ENCODE results near the gene PLSCR5. TPM values are rescaled to one million over a fixed set of nuclear protein-coding genes. Genes with fewer than 3 reads are reported as not detected.

The PLSCR5 gene
- total RNA-seq, 1 donor from 2014 or later = not detected

GRCh38 chr3:146544929-146545528 lies 60.1 kb downstream of the PLSCR5 start:
- intact Hi-C loops (cut with micrococcal nuclease) = loop anchor here (1.0 to 2.0 kb wide), 3 partner anchors 32 to 76 kb away; partner anchors contain the start of gene PLSCR2

- intact Hi-C loops (cut with micrococcal nuclease) = loop anchor here (1.0 to 2.0 kb wide), 3 partner anchors 31 to 75 kb away; partner anchors contain the start of gene PLSCR2
These were observed 60.9 kb downstream of the PLSCR5 start, which contains the start of gene PLSCR1 for GRCh38 chr3:146544002-146544928. TSS of gene PLSCR1 (minus strand) at chr3:146544607. CDS start at chr3:146536552, 8,055 bp downstream.

- intact Hi-C loops (cut with micrococcal nuclease) = loop anchor here (1.0 to 2.0 kb wide), 3 partner anchors 30 to 75 kb away; partner anchors contain the start of gene PLSCR2
These were observed 61.6 kb downstream of the PLSCR5 start for GRCh38 chr3:146543461-146544001.

GRCh38 chr3:146542978-146543377 lies 62.2 kb downstream of the PLSCR5 start:
- intact Hi-C loops (cut with micrococcal nuclease) = no loop called here

- intact Hi-C loops (cut with micrococcal nuclease) = no loop called here
These were observed 63.0 kb downstream of the PLSCR5 start for GRCh38 chr3:146542179-146542578.

- intact Hi-C loops (cut with micrococcal nuclease) = no loop called here
These were observed 64.2 kb downstream of the PLSCR5 start for GRCh38 chr3:146540978-146541377.

GRCh38 chr3:146540236-146540635 lies 64.9 kb downstream of the PLSCR5 start:
- intact Hi-C loops (cut with micrococcal nuclease) = no loop called here

- intact Hi-C loops (cut with micrococcal nuclease) = no loop called here
These were observed 65.8 kb downstream of the PLSCR5 start for GRCh38 chr3:146539315-146539714.

GRCh38 chr3:146537603-146538002 lies 67.5 kb downstream of the PLSCR5 start:
- intact Hi-C loops (cut with micrococcal nuclease) = no loop called here

- intact Hi-C loops (cut with micrococcal nuclease) = no loop called here
These were observed 68.5 kb downstream of the PLSCR5 start for GRCh38 chr3:146536681-146537080.

Other genes starting within 250 kb of the PLSCR5 start
- 0.11 TPM in 1 of 2 replicates, not detected in the other for gene PLSCR2, start 135.8 kb downstream of the PLSCR5 start, total RNA-seq
- gene PLSCR1, start 60.7 kb downstream of the PLSCR5 start, total RNA-seq = 84.2 and 87.2 TPM in 2 replicates

Measured in T-helper 2 cell treated with Interferon-gamma antibody and Interleukin-4, amounts not matched to agents 100 ng/mL and 5 ng/mL, for 36 hours (primary cell).